HG02588 (cell line): ENCODE data around the gene TSPAN9.

Experiments used
- ATAC-seq: cut with Tn5 transposase; IDR thresholded peaks from one replicate; pipeline ENCODE4 v1.9.1; 2021; ENCODE audit warnings: mild to moderate bottlenecking, moderate library complexity; ENCODE audit not compliant: unreplicated experiment

The TSPAN9 gene

GRCh38 chr12:3241621-3242020 is 164.4 kb downstream of the TSPAN9 start:
- ATAC-seq: no peak

DNA sequence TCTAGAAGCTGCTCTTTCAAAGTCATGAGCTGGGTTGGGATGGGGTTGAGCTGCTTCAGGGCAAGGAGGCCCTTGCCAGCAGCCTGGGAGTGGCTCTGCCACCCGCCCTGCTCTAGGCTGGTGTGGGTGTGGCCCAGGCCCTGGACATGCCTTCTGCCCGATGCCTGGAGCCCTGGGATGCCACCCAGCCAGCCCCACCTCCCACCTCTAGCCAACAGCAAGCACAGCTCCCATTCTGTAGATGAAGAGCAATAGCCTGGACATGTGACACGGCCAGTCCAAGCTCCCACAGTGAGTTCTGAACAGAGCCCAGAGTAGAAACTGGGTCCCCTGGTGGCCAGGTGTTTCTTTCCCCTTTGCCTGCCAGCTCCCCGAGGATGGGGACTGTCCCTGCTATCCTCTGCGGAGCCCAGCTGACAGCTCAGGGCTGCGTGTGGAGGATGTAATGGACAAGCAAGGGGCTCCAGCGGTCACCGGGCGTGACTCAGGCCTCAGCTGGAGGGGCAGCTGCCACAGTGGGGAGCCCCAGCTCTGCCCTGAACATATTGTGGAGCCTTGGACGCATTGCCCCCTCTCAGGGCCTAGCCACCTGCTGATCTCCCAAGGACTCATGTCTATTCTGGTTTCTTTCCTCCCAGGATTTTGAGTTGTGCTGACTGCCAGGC is 165.2 kb downstream of the TSPAN9 start:
- no peak for ATAC-seq

DNA sequence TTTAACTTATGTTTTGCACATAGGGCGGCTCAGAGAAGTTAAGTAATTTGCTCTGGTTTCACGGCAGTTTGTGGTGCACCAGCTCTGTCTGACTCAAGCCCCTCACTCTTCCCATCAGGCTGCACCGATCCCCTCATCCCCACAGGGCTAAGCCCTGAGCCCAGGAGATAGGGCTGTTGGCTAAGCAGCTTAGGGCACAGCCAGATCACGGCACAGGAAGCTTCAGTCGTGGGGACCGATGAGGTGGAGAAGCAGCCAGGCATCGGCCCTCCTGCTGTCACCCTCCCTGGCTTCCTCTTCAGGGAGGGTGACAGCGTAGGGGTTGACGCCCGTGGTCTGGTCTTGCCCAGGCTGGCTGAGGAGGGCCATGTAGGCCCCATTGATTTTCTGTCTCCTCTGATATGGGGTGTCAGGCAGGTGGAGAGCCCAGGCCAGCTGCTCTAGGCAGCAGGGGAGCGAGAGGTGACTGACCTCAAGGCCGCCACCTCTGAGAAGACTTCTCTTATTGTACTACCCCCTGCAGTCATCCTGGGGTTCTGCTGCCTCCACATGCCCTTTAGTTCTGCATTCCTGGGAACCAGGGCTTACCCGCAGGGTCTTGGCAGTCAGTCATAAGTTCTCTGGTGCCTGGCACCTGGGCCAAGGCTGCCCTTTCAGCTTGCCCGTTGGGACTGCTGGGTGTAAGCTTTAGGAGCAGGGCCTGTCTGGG is 166.4 kb downstream of the TSPAN9 start:
- ATAC-seq: no peak

DNA sequence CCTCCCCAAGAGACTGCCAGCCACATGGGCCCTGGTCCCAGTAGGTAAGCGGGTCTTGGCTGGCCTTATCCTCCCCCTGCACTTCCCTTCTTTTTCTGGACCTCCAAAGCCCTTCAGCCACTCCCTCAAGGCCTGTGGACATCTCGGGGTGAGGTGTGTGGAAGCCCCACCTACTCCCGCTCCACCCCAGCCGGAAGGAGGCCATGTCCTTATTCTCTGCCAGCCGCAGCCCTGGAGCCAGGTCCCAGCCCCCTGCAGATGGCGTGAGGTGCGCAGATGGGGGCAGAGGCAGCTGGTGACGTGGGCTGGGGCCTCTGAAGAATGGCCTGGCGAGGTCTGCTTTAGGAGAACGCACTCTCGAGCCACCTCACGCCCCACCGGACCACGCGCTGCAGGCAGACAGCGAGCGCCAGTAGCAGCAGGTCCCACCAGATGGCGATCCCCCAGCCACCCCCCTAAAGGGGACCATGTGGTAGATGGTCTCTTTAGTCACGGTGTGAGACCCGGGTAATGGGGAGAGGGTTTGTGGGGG is 167.1 kb downstream of the TSPAN9 start:
- ATAC-seq: no peak

GRCh38 chr12:3246253-3246652 is 169.1 kb downstream of the TSPAN9 start:
- no peak for ATAC-seq

- no peak for ATAC-seq
Observed at GRCh38 chr12:3247077-3247476, 169.9 kb downstream of the TSPAN9 start.

GRCh38 chr12:3247629-3248161 is 170.5 kb downstream of the TSPAN9 start:
- no peak for ATAC-seq

DNA sequence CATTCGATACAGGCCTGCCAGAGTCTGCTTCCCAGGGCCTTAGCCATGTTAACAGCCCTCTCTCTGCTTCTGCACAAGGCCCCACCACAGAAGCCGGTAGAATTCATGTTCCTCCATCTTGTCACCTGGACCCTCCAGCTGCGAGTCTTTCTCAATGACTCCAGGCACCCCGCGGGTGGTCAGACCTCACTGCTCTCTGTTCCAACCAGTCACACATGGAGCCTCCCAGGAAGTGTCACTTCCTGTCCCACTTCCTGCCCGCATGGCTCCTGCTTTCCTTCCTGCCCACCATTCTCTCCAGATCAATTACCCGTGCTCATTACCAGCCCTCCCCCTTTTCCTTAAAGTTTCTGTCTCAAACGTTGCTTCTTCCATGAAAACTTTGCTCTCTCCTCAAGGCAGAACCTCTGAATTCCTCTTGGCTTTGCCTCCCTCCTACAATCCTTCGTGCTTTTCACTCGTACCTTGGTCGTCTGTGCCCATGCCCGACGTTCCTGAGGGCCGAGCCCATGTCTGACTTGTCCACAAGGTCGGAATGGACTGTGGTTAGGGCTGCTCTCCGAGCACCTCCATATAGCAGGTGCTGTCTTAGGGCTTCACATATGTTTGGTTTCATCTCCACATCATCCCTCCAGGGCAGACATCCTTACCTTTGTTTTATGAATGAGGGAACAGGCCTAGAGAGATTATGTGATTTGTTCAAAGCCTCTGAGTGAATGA is 172.1 kb downstream of the TSPAN9 start:
- ATAC-seq: no peak

- no peak for ATAC-seq
Observed at GRCh38 chr12:3250034-3250433, 172.9 kb downstream of the TSPAN9 start.

DNA sequence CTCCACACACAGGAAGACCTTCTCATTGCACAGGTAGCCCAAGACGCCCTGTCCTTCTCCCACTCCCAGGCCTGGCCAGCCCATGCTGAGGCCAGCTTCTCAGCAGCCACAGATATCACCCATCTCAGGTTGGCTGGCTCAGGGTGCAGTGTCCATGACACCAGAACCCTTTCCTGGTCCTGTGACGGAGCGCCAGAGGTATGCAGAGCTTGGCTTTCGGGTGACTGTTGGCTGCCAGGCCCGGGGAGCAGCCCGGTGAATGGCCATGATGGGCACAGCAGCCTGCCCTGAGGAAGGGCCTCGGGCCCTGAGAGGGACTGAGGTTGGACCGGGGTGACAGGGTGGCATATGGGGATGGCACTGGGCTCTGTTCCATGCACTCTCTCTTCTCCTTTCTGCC is 173.4 kb downstream of the TSPAN9 start:
- ATAC-seq: no peak

DNA sequence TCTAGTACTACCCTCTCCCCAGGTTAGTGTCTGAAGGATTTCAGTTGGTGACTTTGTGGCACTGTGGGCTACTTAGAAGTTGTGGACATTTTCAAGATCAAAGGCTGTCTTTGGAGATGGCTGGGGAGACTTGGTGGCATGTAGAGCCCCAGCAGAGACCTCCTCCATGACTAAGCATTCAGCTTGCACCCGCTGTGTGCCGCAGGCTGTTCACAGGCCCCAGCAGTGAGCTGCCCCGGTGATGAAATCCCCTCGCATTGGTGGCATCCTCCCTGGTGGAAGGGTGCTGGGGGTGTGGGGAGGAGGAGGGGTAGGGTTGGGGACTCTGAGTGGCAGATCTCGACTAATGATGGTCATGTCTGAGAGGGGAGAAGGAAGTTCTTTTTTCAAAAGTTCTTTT is 173.9 kb downstream of the TSPAN9 start:
- ATAC-seq: no peak

GRCh38 chr12:3251691-3252090 is 174.5 kb downstream of the TSPAN9 start:
- no peak for ATAC-seq

DNA sequence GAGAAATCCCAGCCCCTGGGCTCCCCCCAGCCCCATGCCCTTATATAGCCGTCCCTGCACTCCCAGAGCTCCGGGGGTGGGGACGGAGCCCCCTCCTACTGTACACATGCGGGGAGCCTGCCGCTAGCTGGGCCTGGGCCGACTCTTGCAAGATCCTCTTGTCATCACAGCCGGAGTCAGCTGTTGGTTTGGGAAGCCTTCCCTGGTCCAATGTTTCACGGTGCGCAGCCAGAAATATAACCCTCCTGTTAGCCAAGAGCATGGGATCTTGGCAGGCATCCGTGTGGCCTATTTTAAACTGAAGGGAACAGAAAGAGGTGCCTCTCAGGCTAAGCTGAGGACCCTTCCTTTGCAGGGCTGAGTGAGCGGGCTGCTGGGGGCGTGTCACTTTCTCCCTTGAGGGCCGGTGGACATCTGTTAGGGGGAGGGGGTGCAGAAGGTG is 175.3 kb downstream of the TSPAN9 start:
- ATAC-seq: no peak

GRCh38 chr12:3253682-3254275 is 176.6 kb downstream of the TSPAN9 start:
- no peak for ATAC-seq

GRCh38 chr12:3255057-3255456 is 177.9 kb downstream of the TSPAN9 start:
- no peak for ATAC-seq

DNA sequence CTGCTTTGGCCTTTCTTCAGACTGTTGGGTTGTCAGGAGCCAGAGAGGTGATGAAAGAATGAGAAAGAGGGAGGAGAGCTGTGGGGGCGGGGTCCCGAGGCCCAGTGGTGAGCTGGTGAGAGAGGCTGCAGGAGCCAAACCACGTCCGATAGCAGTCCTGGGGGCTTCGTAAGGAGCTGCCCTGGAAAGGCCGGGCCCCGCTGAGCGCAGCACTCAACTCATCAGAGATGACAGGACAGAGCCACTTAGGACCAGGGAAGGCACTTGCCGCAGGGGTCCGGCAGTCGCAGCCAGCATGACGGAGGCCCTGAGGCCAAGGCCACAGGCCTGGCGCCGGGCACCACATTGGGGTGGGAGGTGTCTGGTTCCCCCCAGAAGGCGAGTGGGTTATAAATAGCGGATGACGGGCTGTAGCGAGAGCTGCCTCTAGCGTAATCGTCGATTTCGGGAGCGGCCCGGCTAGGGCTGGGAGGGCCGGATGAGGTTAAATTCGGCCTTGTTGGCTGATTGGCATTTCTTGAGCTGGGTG is 179.0 kb downstream of the TSPAN9 start:
- no peak for ATAC-seq

DNA sequence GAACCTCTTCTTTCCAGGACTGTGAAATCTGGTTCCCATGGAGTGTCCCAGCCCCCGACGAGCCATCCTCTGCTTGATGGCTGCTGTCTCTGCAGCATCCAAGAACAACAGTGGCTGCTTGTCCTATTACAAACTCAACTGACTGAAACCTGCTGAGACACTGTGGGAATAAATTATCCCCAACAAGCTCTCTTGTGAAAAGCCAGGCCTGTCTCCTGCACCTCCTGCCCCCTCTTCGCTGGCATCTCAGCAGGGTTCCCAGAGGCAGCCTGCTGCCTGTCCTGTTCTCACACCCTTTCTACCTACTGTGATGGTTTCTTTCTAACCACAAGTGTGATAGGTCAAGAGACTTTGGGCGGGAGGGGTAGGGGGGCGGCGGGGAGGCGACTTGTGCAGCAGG is 180.2 kb downstream of the TSPAN9 start:
- no peak for ATAC-seq

GRCh38 chr12:3259973-3260372 is 182.8 kb downstream of the TSPAN9 start:
- ATAC-seq: no peak

- no peak for ATAC-seq
Observed at GRCh38 chr12:3261782-3262359, 184.7 kb downstream of the TSPAN9 start.

- no peak for ATAC-seq
Observed at GRCh38 chr12:3262470-3262869, 185.3 kb downstream of the TSPAN9 start.
